GM18498 (cell line): Measurements from ENCODE around the gene WNK2.
"Not testable (repeated sequence)": the region's sequence is repeated elsewhere in the genome, so short reads cannot be mapped to it uniquely, and the experiment has no call there.

Source experiments
- ATAC-seq: cut with Tn5 transposase; IDR thresholded peaks from one replicate; pipeline ENCODE4 v1.9.1; 2021; ENCODE audit warnings: mild to moderate bottlenecking, moderate library complexity; ENCODE audit not compliant: unreplicated experiment

The WNK2 gene

DNA sequence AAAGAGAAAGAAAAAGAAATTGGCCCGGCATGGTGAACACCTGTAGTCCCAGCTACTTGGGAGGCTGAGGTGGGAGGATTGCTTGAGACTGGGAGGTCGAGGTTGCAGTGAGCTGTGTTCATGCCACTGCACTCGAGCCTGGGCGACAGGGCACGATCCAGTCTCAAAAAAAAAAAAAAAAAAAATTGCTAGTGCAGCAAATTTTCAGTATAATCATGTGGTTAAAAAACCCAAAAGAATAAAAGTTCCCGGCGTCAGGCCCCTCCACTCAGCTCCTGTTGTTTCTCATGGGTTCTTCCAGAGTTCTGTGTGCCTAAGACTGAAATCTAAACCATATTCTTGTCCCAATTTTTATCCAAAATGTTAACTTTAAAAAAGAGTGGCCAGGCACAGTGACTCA lies 49.1 kb downstream of the WNK2 start:
- ATAC-seq: no peak

- ATAC-seq: no peak
These were observed 50.7 kb downstream of the WNK2 start for GRCh38 chr9:93234600-93234999.

GRCh38 chr9:93235300-93235960 lies 51.5 kb downstream of the WNK2 start:
- ATAC-seq: no peak

DNA sequence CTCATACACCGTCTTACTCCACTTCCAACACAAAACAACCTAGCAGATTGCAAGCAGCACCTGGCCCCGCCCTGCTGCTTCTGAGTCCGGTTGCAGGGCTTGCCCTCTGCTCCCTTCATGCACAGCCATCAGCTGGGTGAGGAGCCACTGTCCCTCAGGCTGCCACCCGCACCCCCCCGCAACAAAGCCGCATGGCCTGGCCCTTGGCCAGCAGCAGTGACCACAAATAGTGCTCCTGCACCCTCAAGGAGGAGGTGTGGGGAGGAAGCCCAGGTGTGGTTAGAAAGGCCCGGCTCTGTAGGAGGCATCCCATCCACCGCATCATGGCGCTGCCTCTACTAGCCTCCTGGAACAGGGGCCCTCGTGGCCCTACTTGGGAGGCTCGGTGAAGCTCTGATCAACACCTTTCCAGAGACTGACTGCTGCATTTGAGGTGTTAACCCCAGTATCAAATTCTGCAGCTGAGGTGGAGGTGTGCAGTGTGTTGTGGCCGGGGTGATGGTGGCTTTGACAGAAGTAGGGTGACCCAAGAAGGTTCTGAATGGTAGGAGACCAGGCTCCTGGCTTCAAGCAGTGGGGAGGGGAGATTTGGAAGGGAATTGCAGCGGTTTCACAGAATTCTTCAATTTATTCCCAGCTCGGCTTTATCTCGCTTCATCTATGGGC lies 52.7 kb downstream of the WNK2 start:
- no peak for ATAC-seq

GRCh38 chr9:93237540-93237939 lies 53.6 kb downstream of the WNK2 start:
- ATAC-seq: no peak

DNA sequence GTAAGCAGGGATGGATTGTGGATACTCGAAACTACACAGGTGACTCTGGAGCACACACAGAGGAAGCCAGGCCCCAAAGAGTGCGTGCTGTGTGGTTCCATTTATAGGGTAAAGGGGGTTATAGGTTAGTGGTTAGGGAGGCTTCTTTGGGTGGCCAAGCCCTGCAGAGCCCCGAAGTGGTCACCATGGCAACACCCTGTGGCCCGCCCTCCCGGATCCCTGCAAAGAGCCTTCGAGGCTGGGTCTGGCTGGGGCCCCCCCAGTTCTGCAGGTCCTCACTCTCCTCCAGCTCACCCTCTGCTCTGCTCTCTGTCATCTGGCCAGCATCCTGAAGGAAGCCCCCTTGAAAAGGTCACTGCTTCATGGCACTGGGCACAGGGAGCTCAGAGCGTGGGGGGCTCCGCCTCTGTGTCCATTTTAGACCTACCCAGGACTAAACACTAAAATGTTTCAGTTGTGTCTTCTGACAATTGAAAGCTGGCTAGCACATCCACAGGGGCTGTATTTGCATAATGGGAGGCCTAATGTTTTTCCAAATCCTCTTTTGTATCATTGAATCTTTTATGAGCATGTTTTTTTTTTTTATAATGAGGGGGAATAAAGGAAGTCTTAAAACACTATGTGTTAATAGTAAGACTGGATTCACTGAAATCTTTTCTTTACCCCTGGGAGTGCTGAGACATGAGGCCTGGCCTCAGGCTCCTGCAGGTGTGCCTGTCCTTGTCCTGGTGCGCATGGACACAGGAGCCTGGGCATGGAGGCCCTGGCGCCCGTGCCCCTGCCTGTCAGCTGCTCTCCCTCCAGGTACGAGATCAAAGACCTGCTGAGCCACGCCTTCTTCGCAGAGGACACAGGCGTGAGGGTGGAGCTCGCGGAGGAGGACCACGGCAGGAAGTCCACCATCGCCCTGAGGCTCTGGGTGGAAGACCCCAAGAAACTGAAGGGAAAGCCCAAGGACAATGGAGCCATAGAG lies 55.3 kb downstream of the WNK2 start:
- ATAC-seq: no peak

GRCh38 chr9:93240891-93241334 lies 57.0 kb downstream of the WNK2 start:
- no peak for ATAC-seq

DNA sequence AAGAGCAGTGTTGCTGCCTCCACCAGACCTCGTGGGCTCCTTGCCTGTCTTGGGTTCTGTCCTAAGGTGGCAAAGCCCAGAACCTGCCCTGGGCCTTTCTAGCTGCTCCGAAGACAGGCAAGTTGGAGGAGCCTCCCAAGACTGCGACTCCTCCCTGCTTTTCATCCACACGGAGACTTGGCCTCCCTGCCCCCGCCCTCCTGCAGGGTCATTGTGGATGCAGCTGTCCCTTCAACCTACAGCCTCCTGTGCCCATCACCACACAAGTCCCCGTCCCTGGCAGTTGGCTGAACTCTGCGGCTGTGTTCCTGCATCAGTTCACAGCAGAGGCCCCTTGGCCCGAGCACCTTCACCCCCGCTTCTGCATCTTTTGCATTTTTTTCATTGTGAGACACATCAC lies 59.2 kb downstream of the WNK2 start:
- ATAC-seq: no peak

DNA sequence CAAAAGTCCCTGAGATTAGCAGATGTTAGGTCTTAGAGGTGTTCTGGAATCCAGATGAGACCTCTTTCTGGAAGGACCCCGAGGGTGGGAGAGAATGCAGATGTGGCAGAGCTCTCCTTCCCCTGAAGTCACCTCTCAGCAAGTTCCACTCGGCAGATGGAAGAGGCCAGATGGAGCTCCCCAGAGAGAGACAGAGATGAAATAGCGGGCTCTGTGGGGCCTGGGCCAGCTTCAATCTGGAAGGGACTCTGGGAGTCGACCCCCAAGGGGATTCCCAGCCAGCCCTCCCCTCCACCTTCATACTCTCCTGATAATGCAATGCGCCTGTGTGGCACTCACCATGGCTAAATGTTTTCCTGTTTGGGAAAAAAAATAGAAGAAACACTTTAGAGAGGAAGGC lies 60.2 kb downstream of the WNK2 start:
- no peak for ATAC-seq

DNA sequence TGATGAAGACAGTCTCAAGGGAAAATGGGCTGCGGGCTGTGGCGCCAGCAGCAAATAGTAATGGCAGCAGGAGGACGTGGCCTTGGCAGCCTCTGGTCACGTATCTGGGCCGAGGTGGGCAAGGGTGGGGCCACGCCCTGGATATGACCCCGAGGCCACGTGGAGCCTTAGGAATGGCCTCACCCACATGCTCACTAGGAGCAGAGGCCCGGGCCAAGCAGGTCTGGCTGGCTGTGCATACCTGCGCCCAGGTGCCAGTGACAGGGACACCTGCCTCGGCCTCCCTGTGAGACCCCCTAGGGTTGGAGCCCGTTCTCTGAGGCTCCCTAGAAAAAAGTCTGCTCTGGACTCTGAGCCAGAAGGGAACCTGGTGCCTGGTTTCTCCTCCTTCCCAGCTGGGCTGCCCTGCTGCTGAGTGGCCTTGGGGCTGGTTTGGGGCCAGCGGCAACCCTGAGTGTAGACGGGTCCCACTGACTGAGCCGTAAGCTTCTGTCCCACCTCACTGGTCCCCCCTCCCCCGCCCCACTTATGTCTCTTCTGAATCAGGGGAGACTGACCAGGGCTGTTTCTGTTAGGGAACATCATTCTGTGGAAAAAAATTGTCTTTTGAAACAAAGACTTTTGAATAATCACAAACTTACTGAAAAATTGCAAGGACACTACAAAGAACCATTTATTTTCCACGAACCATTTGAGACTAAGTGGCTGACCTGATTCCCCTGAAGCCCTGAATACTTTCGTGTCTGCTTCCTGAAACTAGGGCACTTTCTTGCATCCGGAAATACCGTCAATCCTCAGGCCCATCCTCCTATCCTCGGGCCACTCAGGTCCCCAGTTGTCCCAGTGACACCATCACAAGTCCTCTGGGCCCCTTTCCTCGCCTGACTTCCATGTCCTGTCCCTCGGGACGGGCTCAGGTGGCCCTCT lies 60.8 kb downstream of the WNK2 start:
- no peak for ATAC-seq

DNA sequence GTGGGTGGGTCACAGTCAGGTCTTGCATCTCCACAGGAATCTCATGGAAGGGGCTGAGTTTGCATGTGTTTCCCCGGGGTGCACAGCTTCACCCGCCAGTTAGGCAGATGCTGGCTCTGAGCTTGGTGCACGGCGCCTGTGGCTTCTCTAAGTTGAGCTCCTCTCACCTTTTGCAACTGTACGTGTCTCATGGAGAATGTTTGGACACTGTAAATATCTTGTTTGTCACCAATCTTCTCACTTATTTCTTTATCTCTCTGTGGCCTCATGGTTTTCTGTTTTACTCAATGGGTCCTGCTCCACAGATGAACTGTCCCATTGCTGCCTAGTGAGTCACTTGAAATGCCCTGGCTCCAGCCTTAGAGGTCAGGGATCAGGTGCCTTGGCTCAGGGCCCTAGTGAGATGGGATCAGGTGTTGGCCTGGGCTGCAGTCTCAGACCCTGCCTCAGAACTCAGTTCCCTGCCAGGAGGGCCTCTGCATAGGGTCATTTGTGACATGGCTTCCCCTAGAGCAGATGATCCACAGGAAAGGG lies 61.6 kb downstream of the WNK2 start:
- no peak for ATAC-seq

GRCh38 chr9:93246111-93246510 lies 62.2 kb downstream of the WNK2 start:
- no peak for ATAC-seq

- ATAC-seq: no peak
These were observed 62.6 kb downstream of the WNK2 start for GRCh38 chr9:93246526-93246925.

DNA sequence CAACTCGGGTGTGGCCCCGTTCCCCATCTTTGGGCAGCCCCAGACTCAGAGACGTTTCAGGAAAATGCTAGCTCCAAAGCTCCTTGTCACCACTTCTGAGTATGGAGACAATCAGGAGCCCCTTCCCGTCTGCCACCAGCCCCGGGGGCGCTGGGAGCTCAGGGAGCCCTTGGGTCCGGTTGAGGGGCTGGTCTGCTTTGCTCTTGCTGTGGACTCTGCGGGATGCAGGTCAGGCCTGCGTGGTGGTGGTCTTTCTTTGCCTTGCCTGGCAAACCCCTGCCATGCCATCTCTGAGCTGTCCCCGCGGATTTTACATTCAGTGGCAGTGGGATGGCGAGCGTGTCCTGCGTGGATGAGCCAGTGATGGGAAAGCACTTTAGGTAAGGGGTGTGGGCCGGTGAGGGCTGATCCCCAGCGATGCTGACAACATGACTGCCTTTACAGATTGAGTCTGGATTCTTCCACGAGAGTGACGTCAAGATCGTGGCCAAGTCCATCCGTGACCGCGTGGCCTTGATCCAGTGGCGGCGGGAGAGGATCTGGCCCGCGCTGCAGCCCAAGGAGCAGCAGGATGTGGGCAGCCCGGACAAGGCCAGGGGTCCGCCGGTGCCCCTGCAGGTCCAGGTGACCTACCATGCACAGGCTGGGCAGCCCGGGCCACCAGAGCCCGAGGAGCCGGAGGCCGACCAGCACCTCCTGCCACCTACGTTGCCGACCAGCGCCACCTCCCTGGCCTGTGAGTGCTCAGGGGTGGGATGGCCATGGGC lies 63.3 kb downstream of the WNK2 start:
- no peak for ATAC-seq

DNA sequence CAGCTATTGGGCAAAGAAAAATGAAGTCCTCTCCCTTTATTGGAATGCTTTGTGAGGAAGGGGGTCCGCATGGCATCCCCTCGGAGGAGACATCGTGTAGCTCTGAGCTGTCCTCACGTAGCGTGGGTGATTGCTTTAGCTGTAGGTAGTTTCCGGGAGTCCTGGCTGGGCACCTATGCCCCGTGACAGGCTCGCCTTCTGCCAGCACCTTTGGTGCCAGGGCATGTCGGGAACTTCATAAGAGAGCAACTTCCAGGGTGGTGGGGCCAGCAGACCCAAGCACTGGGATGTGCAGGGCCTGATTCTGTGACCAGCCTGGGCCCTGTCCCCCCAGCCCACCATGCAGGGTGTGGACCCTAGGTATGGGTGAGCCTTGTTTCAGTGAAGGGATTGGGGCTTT lies 64.0 kb downstream of the WNK2 start:
- no peak for ATAC-seq

DNA sequence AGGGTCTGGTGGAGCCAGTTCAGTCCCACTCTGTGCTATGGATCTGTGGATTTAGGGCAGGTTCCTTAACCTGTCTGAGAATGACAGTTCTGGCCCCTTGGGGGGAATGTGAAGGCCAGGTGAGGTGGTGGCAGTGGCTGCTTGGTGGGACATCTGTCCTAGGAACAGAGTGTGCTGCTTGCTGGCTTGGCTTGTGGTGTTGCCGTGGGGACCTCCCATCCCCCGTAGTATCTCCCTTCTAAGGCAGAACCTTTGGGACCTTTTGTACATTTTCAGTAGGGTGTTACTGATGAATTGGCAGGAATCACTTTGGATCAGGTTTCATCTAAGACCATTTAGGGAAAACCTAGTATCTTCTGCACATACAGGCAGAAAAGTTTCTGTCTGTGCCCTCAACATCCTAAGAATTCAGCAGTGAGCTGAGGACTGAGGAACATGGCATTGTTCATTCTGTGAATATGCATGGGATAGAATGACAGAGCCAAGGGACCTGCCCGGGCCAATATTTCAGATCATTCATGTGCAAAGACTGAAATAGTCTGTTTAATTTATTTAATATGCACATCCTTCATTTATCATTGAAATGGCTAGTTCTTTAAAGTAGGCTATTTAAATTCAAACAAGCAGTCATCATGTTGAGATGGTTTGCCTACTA lies 64.6 kb downstream of the WNK2 start:
- no peak for ATAC-seq

- no peak for ATAC-seq
These were observed 66.2 kb downstream of the WNK2 start for GRCh38 chr9:93250185-93250584.

DNA sequence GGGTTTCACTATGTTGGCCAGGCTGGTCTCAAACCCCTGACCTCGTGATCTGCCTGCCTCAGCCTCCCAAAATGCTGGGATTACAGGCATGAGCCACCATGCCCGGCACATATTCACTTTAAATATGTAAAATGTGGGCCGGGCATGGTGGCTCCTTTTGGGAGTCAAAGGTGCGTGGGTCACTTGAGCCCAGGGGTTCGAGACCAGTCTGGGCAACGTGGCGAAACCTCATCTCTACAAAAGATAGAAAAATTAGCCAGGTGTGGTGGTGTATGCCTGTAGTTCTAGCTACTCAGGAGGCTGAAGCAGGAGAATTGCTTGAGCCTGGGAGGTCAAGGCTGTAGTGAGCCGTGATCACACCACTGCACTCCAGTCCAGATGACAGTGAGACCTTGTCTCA lies 67.4 kb downstream of the WNK2 start:
- ATAC-seq: not testable (repeated sequence)
